Bronchial epithelial cell (primary cell): Measurements from ENCODE around the gene MUC5AC. TPM values are rescaled to one million over a fixed set of nuclear protein-coding genes. Genes with fewer than 3 reads are reported as not detected.

Experiments used
- DNase-seq: peaks from one replicate; pipeline ENCODE4 v3.0.0-alpha.2; 2010; ENCODE audit warnings: low read depth
- FAIRE-seq: peaks from 2 replicates; lab custom pipeline; 2011; peaks lifted over from hg19 to GRCh38; lab: Jason Lieb, UNC
- H3K27me3 ChIP-seq: 2 replicates; pipeline ENCODE4 v1.5.1; 2011; ENCODE audit warnings: low read length; ENCODE audit not compliant: control insufficient read depth, insufficient read depth
- H3K36me3 ChIP-seq: 2 replicates; pipeline ENCODE4 v1.5.1; 2011; ENCODE audit warnings: low read length; ENCODE audit not compliant: control insufficient read depth, insufficient read depth
- H3K4me3 ChIP-seq: 2 replicates; pipeline ENCODE4 v1.5.1; 2011; ENCODE audit warnings: mild to moderate bottlenecking, low read depth, low read length, control low read depth
- total RNA-seq: library from RNA; depleted of rRNA; stranded (reverse); fragments of >200 nt; gene quantifications from 2 replicates; pipeline ENCODE4 v1.2.1, GENCODE V29; 2014
- TF ChIP-seq, protein P1 (sequence below): IDR thresholded peaks from 2 replicates; pipeline ENCODE4 v1.5.1; 2011; ENCODE audit warnings: mild to moderate bottlenecking, moderate library complexity, low read length, control low read depth, inconsistent platforms; ENCODE audit not compliant: insufficient read depth, severe bottlenecking

The MUC5AC gene
- total RNA-seq, 1 donor from 2014 or later: under 0.01 TPM

DNA sequence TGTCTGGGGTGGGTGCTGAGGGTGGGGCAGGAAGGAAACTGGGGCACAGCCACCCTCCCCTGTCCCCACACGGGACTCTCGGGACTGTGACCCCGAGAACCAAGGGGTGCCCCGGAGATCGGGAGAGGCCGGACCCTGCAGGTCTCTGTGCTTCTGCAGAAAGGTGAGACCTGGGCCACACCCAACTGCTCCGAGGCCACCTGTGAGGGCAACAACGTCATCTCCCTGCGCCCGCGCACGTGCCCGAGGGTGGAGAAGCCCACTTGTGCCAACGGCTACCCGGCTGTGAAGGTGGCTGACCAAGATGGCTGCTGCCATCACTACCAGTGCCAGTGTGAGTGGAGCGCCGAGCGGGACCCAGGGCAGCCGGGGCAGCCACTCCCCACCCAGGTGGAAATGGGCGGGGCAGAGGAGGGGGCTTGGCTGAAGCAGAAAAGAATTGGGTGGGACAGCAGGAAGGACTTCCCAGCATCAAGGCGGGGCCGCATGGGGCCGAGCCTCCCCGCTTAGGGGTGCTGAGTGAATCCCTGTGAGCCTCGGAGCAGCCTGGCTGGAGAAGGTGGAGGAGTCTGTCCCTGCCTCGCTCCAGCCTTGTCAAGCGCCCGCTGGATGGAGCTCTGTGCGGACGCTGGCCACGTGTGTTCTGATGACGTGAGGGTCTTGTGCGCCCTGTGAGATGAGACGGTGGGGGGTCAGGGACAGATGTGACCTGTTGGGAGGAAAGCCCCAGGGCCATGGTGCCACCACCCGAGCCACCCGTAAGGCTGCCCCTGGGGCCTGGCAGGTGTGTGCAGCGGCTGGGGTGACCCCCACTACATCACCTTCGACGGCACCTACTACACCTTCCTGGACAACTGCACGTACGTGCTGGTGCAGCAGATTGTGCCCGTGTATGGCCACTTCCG is 35.8 kb downstream of the MUC5AC start:
- FAIRE-seq (no peak), DNase-seq (no peak)

DNA sequence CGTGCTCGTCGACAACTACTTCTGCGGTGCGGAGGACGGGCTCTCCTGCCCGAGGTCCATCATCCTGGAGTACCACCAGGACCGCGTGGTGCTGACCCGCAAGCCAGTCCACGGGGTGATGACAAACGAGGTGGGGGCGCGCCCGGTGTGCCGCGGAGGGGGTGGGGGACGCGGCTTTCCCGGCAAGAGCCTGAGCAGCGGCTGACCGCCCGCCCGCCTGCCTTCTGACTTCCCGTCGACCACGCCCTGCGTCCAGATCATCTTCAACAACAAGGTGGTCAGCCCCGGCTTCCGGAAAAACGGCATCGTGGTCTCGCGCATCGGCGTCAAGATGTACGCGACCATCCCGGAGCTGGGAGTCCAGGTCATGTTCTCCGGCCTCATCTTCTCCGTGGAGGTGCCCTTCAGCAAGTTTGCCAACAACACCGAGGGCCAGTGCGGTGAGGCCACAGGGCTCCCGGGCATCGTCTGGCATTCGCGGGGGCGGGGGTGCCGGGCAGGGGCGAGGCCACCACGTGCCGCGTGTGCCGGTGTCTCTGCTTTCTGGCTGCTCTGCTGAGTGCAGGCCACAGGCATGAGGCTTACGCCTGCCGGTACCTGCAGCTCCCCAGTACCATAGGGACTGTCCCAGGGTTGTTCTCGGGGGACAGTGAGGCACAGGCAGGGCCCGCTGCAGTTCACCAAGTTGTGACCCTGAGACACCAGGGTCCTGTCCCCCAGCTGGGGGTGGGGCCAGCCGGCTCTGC is 36.7 kb downstream of the MUC5AC start:
- H3K36me3 ChIP-seq: no peaks in the 10 kb centered on the region
- FAIRE-seq (no peak), DNase-seq (no peak)
- H3K4me3 ChIP-seq: no peak overlapping the region
- no peaks in the 10 kb centered on the region for H3K27me3 ChIP-seq
- TF ChIP-seq, protein P1, sequence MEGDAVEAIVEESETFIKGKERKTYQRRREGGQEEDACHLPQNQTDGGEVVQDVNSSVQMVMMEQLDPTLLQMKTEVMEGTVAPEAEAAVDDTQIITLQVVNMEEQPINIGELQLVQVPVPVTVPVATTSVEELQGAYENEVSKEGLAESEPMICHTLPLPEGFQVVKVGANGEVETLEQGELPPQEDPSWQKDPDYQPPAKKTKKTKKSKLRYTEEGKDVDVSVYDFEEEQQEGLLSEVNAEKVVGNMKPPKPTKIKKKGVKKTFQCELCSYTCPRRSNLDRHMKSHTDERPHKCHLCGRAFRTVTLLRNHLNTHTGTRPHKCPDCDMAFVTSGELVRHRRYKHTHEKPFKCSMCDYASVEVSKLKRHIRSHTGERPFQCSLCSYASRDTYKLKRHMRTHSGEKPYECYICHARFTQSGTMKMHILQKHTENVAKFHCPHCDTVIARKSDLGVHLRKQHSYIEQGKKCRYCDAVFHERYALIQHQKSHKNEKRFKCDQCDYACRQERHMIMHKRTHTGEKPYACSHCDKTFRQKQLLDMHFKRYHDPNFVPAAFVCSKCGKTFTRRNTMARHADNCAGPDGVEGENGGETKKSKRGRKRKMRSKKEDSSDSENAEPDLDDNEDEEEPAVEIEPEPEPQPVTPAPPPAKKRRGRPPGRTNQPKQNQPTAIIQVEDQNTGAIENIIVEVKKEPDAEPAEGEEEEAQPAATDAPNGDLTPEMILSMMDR: no peak

More for the DNA sequence above, 35.8 kb downstream of the MUC5AC start:
- TF ChIP-seq, protein P1: no peak
- H3K27me3 ChIP-seq: no peaks in the 10 kb centered on the region
- no peaks in the 10 kb centered on the region for H3K36me3 ChIP-seq
- no peak overlapping the region for H3K4me3 ChIP-seq

DNA sequence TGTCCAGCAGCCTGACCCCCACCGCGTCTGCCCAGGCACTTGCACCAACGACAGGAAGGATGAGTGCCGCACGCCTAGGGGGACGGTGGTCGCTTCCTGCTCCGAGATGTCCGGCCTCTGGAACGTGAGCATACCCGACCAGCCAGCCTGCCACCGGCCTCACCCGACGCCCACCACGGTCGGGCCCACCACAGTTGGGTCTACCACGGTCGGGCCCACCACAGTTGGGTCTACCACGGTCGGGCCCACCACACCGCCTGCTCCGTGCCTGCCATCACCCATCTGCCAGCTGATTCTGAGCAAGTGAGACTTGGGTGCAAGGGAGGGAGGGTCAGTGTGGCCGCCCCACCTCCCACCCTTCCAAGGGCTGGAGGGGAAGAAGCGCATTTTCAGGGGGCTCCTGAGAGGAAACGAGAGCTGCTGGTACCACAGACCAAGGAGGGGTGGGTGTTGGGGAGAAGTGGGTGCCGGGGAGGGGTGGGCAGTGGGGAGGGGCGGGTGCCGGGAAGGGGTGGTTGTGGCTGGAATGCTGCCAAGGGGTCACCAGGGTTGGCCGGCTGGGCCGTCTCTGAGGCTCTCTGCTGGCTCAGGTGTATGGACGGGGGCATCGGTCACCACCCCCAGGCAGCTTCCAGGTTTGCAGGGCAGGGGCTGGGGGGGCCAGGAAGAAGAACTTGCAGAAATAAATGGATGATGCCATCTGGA is 37.4 kb downstream of the MUC5AC start:
- TF ChIP-seq, protein P1: no peak
- no peak for FAIRE-seq
- H3K27me3 ChIP-seq: peaks cover 3% of the 10 kb centered on the region
- no peak for DNase-seq
- H3K36me3 ChIP-seq: no peaks in the 10 kb centered on the region
- no peak overlapping the region for H3K4me3 ChIP-seq

DNA sequence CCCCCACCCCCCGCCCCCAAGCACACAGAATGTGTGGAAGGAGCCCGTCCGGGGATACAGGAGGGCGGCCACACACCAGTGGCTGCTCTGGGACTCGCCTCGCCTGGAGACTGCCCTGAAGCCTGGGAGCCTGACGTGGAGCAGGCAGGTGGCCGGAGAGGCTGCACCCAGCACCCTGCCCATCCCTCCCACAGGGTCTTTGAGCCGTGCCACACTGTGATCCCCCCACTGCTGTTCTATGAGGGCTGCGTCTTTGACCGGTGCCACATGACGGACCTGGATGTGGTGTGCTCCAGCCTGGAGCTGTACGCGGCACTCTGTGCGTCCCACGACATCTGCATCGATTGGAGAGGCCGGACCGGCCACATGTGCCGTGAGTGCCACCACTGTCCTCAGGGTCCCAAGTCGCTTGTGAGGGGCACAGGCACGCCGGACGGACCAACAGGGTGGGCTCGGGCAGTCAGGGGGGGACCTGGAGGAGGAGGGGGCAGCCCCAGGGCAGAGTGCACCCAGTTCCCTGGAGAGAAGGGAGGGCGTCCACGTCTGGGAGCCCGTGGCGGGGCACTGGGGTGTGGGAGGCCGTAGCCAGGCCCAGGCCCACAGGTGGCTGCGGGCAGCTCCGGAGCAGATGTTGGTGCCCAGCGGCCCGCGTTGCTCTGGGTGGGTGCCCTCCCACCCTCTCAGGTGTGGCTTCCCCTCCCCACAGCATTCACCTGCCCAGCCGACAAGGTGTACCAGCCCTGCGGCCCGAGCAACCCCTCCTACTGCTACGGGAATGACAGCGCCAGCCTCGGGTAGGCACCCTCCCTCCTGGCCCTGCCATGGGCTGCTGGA is 38.1 kb downstream of the MUC5AC start:
- Histone ChIP-seq H3K4me3 (no peak overlapping the region), H3K36me3 (no peaks in the 10 kb centered on the region), H3K27me3 (peaks cover 7% of the 10 kb centered on the region)
- DNase-seq (no peak), FAIRE-seq (no peak)
- TF ChIP-seq, protein P1: no peak

DNA sequence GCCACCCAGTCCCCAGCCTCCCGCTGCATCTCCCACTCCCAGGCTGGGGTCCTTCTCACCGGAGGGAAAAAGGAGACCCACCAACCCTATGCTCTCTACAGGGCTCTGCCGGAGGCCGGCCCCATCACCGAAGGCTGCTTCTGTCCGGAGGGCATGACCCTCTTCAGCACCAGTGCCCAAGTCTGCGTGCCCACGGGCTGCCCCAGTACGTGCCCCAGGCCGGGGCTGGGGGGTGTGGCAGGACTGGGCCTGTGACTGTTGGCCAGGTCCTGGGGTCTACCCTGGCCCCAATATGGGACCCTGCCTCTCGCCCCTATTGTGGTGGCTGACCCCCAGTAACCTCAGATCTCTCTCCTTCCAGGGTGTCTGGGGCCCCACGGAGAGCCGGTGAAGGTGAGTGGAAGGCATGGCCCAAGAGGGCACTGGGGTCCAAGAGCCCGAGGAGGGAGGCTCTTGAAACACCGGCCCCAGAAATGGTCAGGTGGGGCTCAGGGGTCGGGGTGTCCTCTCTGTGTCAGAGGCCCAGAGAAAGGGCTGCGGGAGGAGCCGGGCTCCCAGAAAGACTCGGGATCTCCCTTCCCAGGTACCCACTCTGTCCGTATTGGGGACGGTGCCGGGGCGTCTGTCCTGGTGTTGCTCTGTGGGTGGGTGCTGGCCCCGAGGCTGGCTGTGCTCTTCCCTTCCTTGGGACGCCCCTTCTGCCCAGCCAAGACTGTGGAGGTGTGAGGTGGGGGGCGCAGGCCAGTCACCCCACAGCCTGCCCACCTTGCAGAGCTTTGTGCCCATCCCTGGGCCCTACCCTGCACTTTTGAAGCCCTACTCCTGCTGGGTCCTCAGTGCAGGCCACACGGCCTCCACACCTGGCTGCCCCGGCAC is 39.0 kb downstream of the MUC5AC start:
- Histone ChIP-seq H3K36me3 (no peaks in the 10 kb centered on the region), H3K27me3 (peaks cover 7% of the 10 kb centered on the region), H3K4me3 (no peak overlapping the region)
- TF ChIP-seq, protein P1: no peak
- DNase-seq (no peak), FAIRE-seq (no peak)
